Kidney capillary endothelial cell (primary cell): ENCODE results near the gene EML1.

Experiments
- DNase-seq: peaks from one replicate; pipeline ENCODE4 v3.0.0-alpha.2; 2018; ENCODE audit warnings: low spot score

Gene EML1

GRCh38 chr14:99831303-99831702 is 38.1 kb downstream of the EML1 start:
- DNase-seq = no peak

- DNase-seq = no peak
These were observed 38.9 kb downstream of the EML1 start for GRCh38 chr14:99831903-99832685.

GRCh38 chr14:99837822-99838221 is 44.6 kb downstream of the EML1 start:
- DNase-seq = no peak

- no peak for DNase-seq
These were observed 45.5 kb downstream of the EML1 start for GRCh38 chr14:99838639-99839134.

- DNase-seq = no peak
These were observed 46.5 kb downstream of the EML1 start for GRCh38 chr14:99839696-99840095.

- no peak for DNase-seq
These were observed 47.1 kb downstream of the EML1 start for GRCh38 chr14:99840265-99840664.

- no peak for DNase-seq
These were observed 47.6 kb downstream of the EML1 start for GRCh38 chr14:99840774-99841305.

- DNase-seq = no peak
These were observed 48.3 kb downstream of the EML1 start for GRCh38 chr14:99841436-99842071.

GRCh38 chr14:99842141-99842540 is 48.9 kb downstream of the EML1 start:
- DNase-seq = no peak

- DNase-seq = no peak
These were observed 53.6 kb downstream of the EML1 start for GRCh38 chr14:99846808-99847207.

- no peak for DNase-seq
These were observed 57.5 kb downstream of the EML1 start for GRCh38 chr14:99850709-99851108.

GRCh38 chr14:99852578-99852977 is 59.4 kb downstream of the EML1 start:
- no peak for DNase-seq

- DNase-seq = no peak
These were observed 60.0 kb downstream of the EML1 start for GRCh38 chr14:99853206-99853605.

GRCh38 chr14:99854831-99855230 is 61.6 kb downstream of the EML1 start:
- no peak for DNase-seq

- no peak for DNase-seq
These were observed 62.1 kb downstream of the EML1 start for GRCh38 chr14:99855271-99855670.

GRCh38 chr14:99857551-99857950 is 64.3 kb downstream of the EML1 start:
- no peak for DNase-seq

- no peak for DNase-seq
These were observed 67.0 kb downstream of the EML1 start for GRCh38 chr14:99860219-99860618.

- DNase-seq = no peak
These were observed 68.9 kb downstream of the EML1 start for GRCh38 chr14:99862136-99862535.

- no peak for DNase-seq
These were observed 69.8 kb downstream of the EML1 start for GRCh38 chr14:99863059-99863458.

- no peak for DNase-seq
These were observed 72.2 kb downstream of the EML1 start for GRCh38 chr14:99865408-99865807.

- no peak for DNase-seq
These were observed 77.4 kb downstream of the EML1 start for GRCh38 chr14:99870617-99871016.

- no peak for DNase-seq
These were observed 78.6 kb downstream of the EML1 start for GRCh38 chr14:99871771-99872170.

- DNase-seq = no peak
These were observed 79.7 kb downstream of the EML1 start for GRCh38 chr14:99872786-99873440.
